ENCODE data around the gene ZCCHC2. TPM values are rescaled to one million over a fixed set of nuclear protein-coding genes. Genes with fewer than 3 reads are reported as not detected.
A peak's percentile ranks its signal among the peaks of the same experiment; 100 is the strongest.

The ZCCHC2 gene
- total and polyA plus RNA-seq, 8 donors, result 3.9 to 76.5 (median 15.6) TPM

- Histone ChIP-seq H3K9me3 (peaks cover 0 to 8% (median 3%) of the 10 kb centered on the region in 4 donors), H3K36me3 (peaks cover 0 to 8% (median 5%) of the 10 kb centered on the region in 4 donors), H3K4me1 (peaks cover 11 to 25% (median 18%) of the 10 kb centered on the region in 4 donors), H3K4me3 (no peak overlapping the region), H3K27ac (no peak overlapping the region), H3K27me3 (peaks cover 0 to 5% (median 0%) of the 10 kb centered on the region in 3 donors)
- intact Hi-C loops (cut with DNase I; ENCODE audit: low total_unique reads), result loop anchor here (10.0 kb wide), 1 partner anchor 397 kb away; no protein-coding TSS in a partner anchor
- no peak for DNase-seq
- 81 to 90% (median 89%) methylated on average over 3 of the region's 3 CpGs for WGBS, 5 donors
- no peak for TF ChIP-seq POLR2AphosphoS5 (IDR thresholded peaks at IDR 0.05)
- TF ChIP-seq POLR2A (IDR thresholded peaks at IDR 0.05), result no peak
- TF ChIP-seq CTCF (IDR thresholded peaks at IDR 0.05), result no peak
- TF ChIP-seq EP300 (IDR thresholded peaks at IDR 0.05), result no peak
Observed at GRCh38 chr18:62588217-62588616, 65.4 kb downstream of the ZCCHC2 start.

GRCh38 chr18:62590799-62591590 is 68.2 kb downstream of the ZCCHC2 start:
- TF ChIP-seq POLR2AphosphoS5 (IDR thresholded peaks at IDR 0.05) (no peak), CTCF (IDR thresholded peaks at IDR 0.05) (no peak), EP300 (IDR thresholded peaks at IDR 0.05) (no peak), POLR2A (IDR thresholded peaks at IDR 0.05) (no peak)
- no peak overlapping the region for H3K4me3 ChIP-seq
- 59 to 71% (median 63%) methylated on average over 15 of the region's 15 CpGs for WGBS, 5 donors
- H3K9me3 ChIP-seq, result peaks cover 0 to 8% (median 3%) of the 10 kb centered on the region in 4 donors
- intact Hi-C loops (cut with DNase I; ENCODE audit: low total_unique reads), result loop anchor here (10.0 kb wide), 1 partner anchor 114 kb away; no protein-coding TSS in a partner anchor
- H3K4me1 ChIP-seq, result peaks cover 6 to 10% (median 8%) of the 10 kb centered on the region in 4 donors
- no peak for DNase-seq
- peaks cover 0 to 26% (median 6%) of the 10 kb centered on the region in 3 donors for H3K27me3 ChIP-seq
- no peak overlapping the region for H3K27ac ChIP-seq
- no peaks in the 10 kb centered on the region for H3K36me3 ChIP-seq

DNA sequence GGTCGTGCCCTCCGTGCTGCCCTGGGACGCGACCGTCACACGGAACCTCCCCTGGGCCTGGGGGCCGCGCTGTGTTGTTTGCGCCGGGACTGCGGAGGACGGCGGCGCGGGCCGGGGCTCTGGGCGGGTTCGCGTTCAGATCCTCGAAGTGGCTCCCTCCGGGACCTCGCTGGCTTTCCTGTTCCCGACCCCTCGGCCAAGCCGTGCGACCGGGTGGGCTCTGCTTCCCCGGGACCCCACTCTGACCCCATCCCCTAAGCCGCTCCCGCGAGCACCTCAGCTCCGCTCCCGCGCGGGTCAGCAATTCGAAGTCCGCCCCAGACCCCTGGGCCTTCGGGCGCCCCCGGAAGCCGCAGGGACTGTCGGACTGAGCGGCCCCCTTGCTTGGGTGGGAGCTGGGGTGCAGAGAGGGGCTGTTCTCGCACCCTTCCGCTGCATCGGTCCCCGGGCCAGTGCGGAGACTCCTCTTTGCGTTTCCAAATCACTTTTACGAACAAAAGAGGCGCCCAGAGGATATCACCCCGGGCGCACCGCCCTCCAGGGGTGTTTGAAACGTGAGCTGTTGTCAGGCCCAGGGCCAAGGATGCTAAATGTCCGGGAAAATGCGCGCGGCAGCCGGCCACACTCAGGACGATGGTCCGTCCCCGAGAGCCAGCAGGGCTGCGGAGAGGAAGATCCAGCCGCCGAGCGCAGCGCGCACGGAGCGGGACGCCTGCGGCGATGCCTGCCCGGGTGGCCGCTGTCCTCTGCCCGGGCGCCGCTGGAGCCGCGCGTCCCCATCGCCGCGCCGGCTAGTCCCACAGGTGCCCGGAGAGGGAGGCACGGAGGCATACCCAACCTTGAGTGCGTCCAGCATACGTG is 73.5 kb downstream of the ZCCHC2 start:
- H3K4me3 ChIP-seq, result peak overlapping the region; percentile 28 to 44 (median 36)
- H3K36me3 ChIP-seq, result no peaks in the 10 kb centered on the region
- H3K27ac ChIP-seq, result no peak overlapping the region
- peak in 1 of 2 donors; percentile 66 for DNase-seq
- 2 to 12% (median 4%) methylated on average over 49 to 90 of the region's 90 CpGs for WGBS, 5 donors
- intact Hi-C loops (cut with DNase I; ENCODE audit: low total_unique reads), result loop anchor here (10.0 kb wide), 1 partner anchor 108 kb away; no protein-coding TSS in a partner anchor
- H3K27me3 ChIP-seq, result peaks cover 6 to 77% (median 31%) of the 10 kb centered on the region in 3 donors
- peaks cover 0 to 8% (median 3%) of the 10 kb centered on the region in 4 donors for H3K9me3 ChIP-seq
- H3K4me1 ChIP-seq, result peaks cover 11 to 17% (median 15%) of the 10 kb centered on the region in 4 donors
- no peak for TF ChIP-seq CTCF (IDR thresholded peaks at IDR 0.05)
- TF ChIP-seq EP300 (IDR thresholded peaks at IDR 0.05), result no peak
- TF ChIP-seq POLR2A (IDR thresholded peaks at IDR 0.05), result no peak
- no peak for TF ChIP-seq POLR2AphosphoS5 (IDR thresholded peaks at IDR 0.05)

DNA sequence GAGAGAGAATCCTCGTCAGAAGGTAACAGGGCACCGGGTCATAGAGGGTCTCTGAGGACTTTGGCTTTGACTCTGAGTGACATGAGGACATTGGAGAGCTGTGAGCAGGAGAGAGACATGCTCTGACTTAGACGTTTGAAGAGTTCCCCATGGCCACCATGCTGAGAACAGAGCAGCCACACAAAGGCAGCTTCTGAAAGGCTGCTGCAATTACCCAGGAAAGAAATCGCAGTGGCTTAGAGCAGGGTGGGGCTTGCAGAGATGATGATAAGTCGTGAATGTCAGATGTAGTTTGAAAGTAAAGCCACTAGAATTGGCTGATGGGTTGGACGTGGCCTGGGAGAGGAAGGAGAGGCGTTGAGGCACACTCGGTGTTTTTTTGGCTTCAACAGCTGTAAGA is 79.0 kb downstream of the ZCCHC2 start:
- Histone ChIP-seq H3K27me3 (peaks cover 0 to 61% (median 16%) of the 10 kb centered on the region in 3 donors), H3K9me3 (no peaks in the 10 kb centered on the region), H3K4me3 (no peak overlapping the region), H3K4me1 (peaks cover under 1 to 4% (median 3%) of the 10 kb centered on the region in 4 donors), H3K36me3 (no peaks in the 10 kb centered on the region), H3K27ac (no peak overlapping the region)
- no peak for DNase-seq
- intact Hi-C loops (cut with DNase I; ENCODE audit: low total_unique reads), result no loop called here
- 71 to 82% (median 74%) methylated on average over 8 of the region's 8 CpGs for WGBS, 5 donors
- no peak for TF ChIP-seq POLR2AphosphoS5 (IDR thresholded peaks at IDR 0.05)
- no peak for TF ChIP-seq POLR2A (IDR thresholded peaks at IDR 0.05)
- TF ChIP-seq CTCF (IDR thresholded peaks at IDR 0.05), result no peak
- TF ChIP-seq EP300 (IDR thresholded peaks at IDR 0.05), result no peak
